HepG2 (cell line): ENCODE results near the gene SNX9. TPM values are rescaled to one million over a fixed set of nuclear protein-coding genes. Genes with fewer than 3 reads are reported as not detected.

Experiments
- ATF3 ChIP-seq: sonication (generic); formaldehyde crosslinking; IDR thresholded peaks from 2 replicates; pipeline ENCODE4 v1.4.0; 2020; ENCODE audit warnings: missing genetic modification reagents
- CTCF ChIP-seq: sonication (generic); formaldehyde crosslinking; IDR thresholded peaks from 2 replicates; pipeline ENCODE4 v1.5.0; 2020; ENCODE audit warnings: mild to moderate bottlenecking, missing genetic modification reagents, moderate library complexity
- HES4 ChIP-seq: sonication (generic); formaldehyde crosslinking; IDR thresholded peaks from 2 replicates; pipeline ENCODE4 v1.9.0; 2021; ENCODE audit warnings: mild to moderate bottlenecking, missing genetic modification reagents, borderline replicate concordance
- KDM5B ChIP-seq: sonication (generic); formaldehyde crosslinking; IDR thresholded peaks from 2 replicates; pipeline ENCODE4 v1.4.0; 2020; ENCODE audit warnings: missing genetic modification reagents, mild to moderate bottlenecking, borderline replicate concordance
- KLF15 ChIP-seq: sonication (generic); formaldehyde crosslinking; IDR thresholded peaks from 2 replicates; pipeline ENCODE4 v1.8.1; 2023; ENCODE audit warnings: borderline replicate concordance, mild to moderate bottlenecking, inconsistent platforms, missing genetic modification reagents, mixed read lengths
- MLXIP ChIP-seq: sonication (generic); formaldehyde crosslinking; IDR thresholded peaks from 2 replicates; pipeline ENCODE4 v1.9.0; 2021; ENCODE audit warnings: missing genetic modification reagents, borderline replicate concordance
- MXD1 ChIP-seq: sonication (generic); formaldehyde crosslinking; IDR thresholded peaks from 2 replicates; pipeline ENCODE4 v1.4.0; 2020; ENCODE audit warnings: mild to moderate bottlenecking, missing genetic modification reagents
- NONO ChIP-seq, 2 experiments: fragments of 450-650 bp in 1 of 2; sonication (generic) in 1 of 2; formaldehyde crosslinking in 1 of 2; IDR thresholded peaks in 1 of 2; conservative IDR thresholded peaks in 1 of 2; 2 replicates each; pipeline versions ENCODE4 v1.6.1 to v1.8.0; 2017 to 2022; ENCODE audit warnings: mild to moderate bottlenecking in 1 of 2, missing genetic modification reagents in 1 of 2, moderate library complexity in 1 of 2
- RORA ChIP-seq: sonication (generic); formaldehyde crosslinking; IDR thresholded peaks from 2 replicates; pipeline ENCODE4 v1.5.0; 2020; ENCODE audit warnings: mild to moderate bottlenecking, missing genetic modification reagents, moderate library complexity
- TARDBP ChIP-seq: sonication (generic); formaldehyde crosslinking; IDR thresholded peaks from 2 replicates; pipeline ENCODE4 v1.8.0; 2022; ENCODE audit warnings: mild to moderate bottlenecking, missing genetic modification reagents
- THAP8 ChIP-seq: sonication (generic); formaldehyde crosslinking; IDR thresholded peaks from 2 replicates; pipeline ENCODE4 v1.5.1; 2020; ENCODE audit warnings: missing genetic modification reagents, mild to moderate bottlenecking, borderline replicate concordance
- TRAFD1 ChIP-seq: sonication (generic); formaldehyde crosslinking; IDR thresholded peaks from 2 replicates; pipeline ENCODE4 v1.5.1; 2020; ENCODE audit warnings: missing genetic modification reagents, mild to moderate bottlenecking, borderline replicate concordance
- ZNF160 ChIP-seq: sonication (generic); formaldehyde crosslinking; IDR thresholded peaks from 2 replicates; pipeline ENCODE4 v1.8.0; 2022; ENCODE audit warnings: mild to moderate bottlenecking, inconsistent platforms, missing genetic modification reagents
- ZNF234 ChIP-seq: sonication (generic); formaldehyde crosslinking; conservative IDR thresholded peaks from 2 replicates; pipeline ENCODE4 v1.5.1; 2020; ENCODE audit warnings: mild to moderate bottlenecking, missing genetic modification reagents
- ZNF260 ChIP-seq: sonication (generic); formaldehyde crosslinking; IDR thresholded peaks from 2 replicates; pipeline ENCODE4 v1.4.0; 2020; ENCODE audit warnings: missing genetic modification reagents, low read depth, mild to moderate bottlenecking, borderline replicate concordance
- ZNF34 ChIP-seq: sonication (generic); formaldehyde crosslinking; IDR thresholded peaks from 2 replicates; pipeline ENCODE4 v1.4.0; 2020; ENCODE audit warnings: mild to moderate bottlenecking, missing genetic modification reagents, borderline replicate concordance
- ZNF343 ChIP-seq: sonication (generic); formaldehyde crosslinking; IDR thresholded peaks from 2 replicates; pipeline ENCODE4 v1.4.0; 2020; ENCODE audit warnings: mild to moderate bottlenecking, missing genetic modification reagents
- ZNF432 ChIP-seq: sonication (generic); formaldehyde crosslinking; IDR thresholded peaks from 2 replicates; pipeline ENCODE4 v1.5.0; 2020; ENCODE audit warnings: missing genetic modification reagents, mild to moderate bottlenecking, borderline replicate concordance
- ZSCAN25 ChIP-seq: sonication (generic); formaldehyde crosslinking; IDR thresholded peaks from 2 replicates; pipeline ENCODE4 v1.8.0; 2022; ENCODE audit warnings: mild to moderate bottlenecking, missing genetic modification reagents
- polyA plus RNA-seq, 8 experiments: library from polyadenylated mRNA; depleted of rRNA in 3 of 8; stranded (reverse) in 7 of 8; unstranded in 1 of 8; fragments of >200 nt; fragmentation: Illumina TruSeq in 4 of 8; extraction: Trizol in 4 of 8; gene quantifications; 2 replicates each; pipeline versions ENCODE4 v1.2.1 to v1.2.3, GENCODE V29; 2011 to 2016; ENCODE audit warnings: low read depth in 4 of 8, missing spikeins in 1 of 8, mixed read lengths in 1 of 8; ENCODE audit not compliant: insufficient read depth in 1 of 8
- total RNA-seq, 5 experiments: library from RNA; depleted of rRNA; stranded (reverse); fragments of >200 nt; fragmentation: Illumina TruSeq; extraction: Trizol; gene quantifications; 2 replicates each; pipeline ENCODE4 v1.2.3, GENCODE V29; 2016; ENCODE audit warnings: low read depth in 1 of 5

SNX9 gene
- total and polyA plus RNA-seq, 2 of the 13 experiments (the other 11 are each of a cell fraction or from before 2014, with no cell fraction given) = 21.9 to 36.0 TPM

- TF ChIP-seq MLXIP (CRISPR knock-in tag) (peak; percentile 87; the same call in 1 of the 2 replicates), ZNF432 (CRISPR knock-in tag) (no peak), TARDBP (CRISPR knock-in tag) (peak; percentile 84), RORA (CRISPR knock-in tag) (peak; percentile 83; the same call in 1 of the 2 replicates), KLF15 (CRISPR knock-in tag) (no peak), ZNF160 (CRISPR knock-in tag) (peak; percentile 85), ZNF34 (CRISPR knock-in tag) (no peak), NONO (IDR thresholded peaks at IDR 0.05) (no peak), NONO (CRISPR knock-in tag; conservative IDR thresholded peaks at IDR 0.05) (peak; percentile 67), TRAFD1 (CRISPR knock-in tag) (no peak), ZSCAN25 (CRISPR knock-in tag) (peak; percentile 98), ZNF260 (CRISPR knock-in tag) (no peak), MXD1 (peak; percentile 41), CTCF (CRISPR knock-in tag) (peak; percentile 87), ZNF234 (CRISPR knock-in tag) (no peak), THAP8 (no peak), KDM5B (CRISPR knock-in tag) (peak; percentile 49; the same call in 1 of the 2 replicates), HES4 (CRISPR knock-in tag) (no peak), ZNF343 (CRISPR knock-in tag) (peak; percentile 80; the same call in 1 of the 2 replicates), ATF3 (CRISPR knock-in tag) (peak; percentile 45)
Measured at GRCh38 chr6:157954150-157955117, 131.4 kb downstream of the SNX9 start (continued).
